PC-3 (cell line): ENCODE measurements around the gene PROP1.
"Not testable (repeated sequence)": the region's sequence is repeated elsewhere in the genome, so short reads cannot be mapped to it uniquely, and the experiment has no call there.

Experiments
- EZH2 ChIP-seq: fragments of 300-600 bp; sonication (generic); IDR thresholded peaks from one replicate; pipeline ENCODE4 v1.6.1; 2017; ENCODE audit warnings: antibody characterized with exemption, mild to moderate bottlenecking, low read length; ENCODE audit not compliant: unreplicated experiment
- EZH2phosphoT487 ChIP-seq: fragments of 300-600 bp; sonication (generic); IDR thresholded peaks from 2 replicates; pipeline ENCODE4 v1.6.1; 2018; ENCODE audit warnings: mild to moderate bottlenecking, antibody characterized with exemption, low read length, borderline replicate concordance
- TF ChIP-seq, protein P1 (sequence below): fragments of 300-600 bp; sonication (generic); conservative IDR thresholded peaks from 2 replicates; pipeline ENCODE4 v1.5.1; 2017; ENCODE audit warnings: antibody characterized with exemption, low read depth, mild to moderate bottlenecking, low read length

DNA sequence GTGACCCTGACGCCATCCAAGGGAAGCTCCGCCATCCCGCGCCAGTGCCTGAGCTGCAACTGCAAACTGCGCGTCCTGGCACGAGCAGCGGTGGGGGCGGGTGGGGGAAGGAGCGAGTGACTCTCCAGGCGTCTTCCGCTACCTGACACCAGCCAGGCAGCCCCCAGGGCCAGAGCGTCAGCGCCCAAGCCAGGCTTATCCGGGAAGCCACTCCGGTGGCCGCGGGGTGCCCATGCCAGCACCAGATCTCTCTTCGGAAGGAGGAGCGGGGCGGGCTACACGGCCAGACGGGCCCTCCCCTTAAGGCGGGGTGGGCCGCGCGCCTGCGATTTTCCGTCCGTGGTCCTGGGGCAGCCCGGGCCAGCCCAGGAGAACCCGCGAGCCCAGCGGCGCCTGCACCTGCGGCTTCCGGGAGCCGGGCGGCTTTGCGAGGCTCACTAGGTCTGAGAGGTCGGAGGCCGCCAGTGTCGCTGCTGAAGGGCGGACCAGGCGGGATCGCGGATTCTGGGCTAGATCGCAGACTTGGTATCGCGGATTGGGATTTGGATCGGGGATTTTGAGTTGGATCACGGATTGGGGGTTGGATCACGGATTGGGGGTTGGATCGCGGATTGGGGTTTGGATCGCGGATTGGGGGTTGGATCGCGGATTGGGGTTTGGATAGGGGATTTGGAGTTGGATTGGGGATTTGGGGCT, 10.6 kb upstream of the PROP1 start:
- TF ChIP-seq, protein P1, sequence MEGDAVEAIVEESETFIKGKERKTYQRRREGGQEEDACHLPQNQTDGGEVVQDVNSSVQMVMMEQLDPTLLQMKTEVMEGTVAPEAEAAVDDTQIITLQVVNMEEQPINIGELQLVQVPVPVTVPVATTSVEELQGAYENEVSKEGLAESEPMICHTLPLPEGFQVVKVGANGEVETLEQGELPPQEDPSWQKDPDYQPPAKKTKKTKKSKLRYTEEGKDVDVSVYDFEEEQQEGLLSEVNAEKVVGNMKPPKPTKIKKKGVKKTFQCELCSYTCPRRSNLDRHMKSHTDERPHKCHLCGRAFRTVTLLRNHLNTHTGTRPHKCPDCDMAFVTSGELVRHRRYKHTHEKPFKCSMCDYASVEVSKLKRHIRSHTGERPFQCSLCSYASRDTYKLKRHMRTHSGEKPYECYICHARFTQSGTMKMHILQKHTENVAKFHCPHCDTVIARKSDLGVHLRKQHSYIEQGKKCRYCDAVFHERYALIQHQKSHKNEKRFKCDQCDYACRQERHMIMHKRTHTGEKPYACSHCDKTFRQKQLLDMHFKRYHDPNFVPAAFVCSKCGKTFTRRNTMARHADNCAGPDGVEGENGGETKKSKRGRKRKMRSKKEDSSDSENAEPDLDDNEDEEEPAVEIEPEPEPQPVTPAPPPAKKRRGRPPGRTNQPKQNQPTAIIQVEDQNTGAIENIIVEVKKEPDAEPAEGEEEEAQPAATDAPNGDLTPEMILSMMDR: not testable (repeated sequence)
- TF ChIP-seq EZH2, EZH2phosphoT487: not testable (repeated sequence)
